ENCODE data around the gene POLE2.

GRCh38 chr14:49594347-49595091 is 93.5 kb downstream of the POLE2 start:
- TF ChIP-seq CTCF (conservative IDR thresholded peaks at IDR 0.05; ENCODE audit: low read length) = no peak
- TF ChIP-seq EZH2phosphoT487 (IDR thresholded peaks at IDR 0.05; ENCODE audit: borderline replicate concordance) = no peak

Data from Loucy (cell line).